K562 (cell line): Measurements from ENCODE around the gene POFUT2. TPM values are rescaled to one million over a fixed set of nuclear protein-coding genes. Genes with fewer than 3 reads are reported as not detected.

Source experiments
- ATAC-seq: fragments of 200-7000 bp; cut with Tn5 transposase; 3 replicates; pipeline ENCODE4 v1.9.1; 2020; ENCODE audit warnings: moderate library complexity
- BruUV-seq: library from RNA; stranded (reverse); fragments of 400-500 nt; replicated peaks from 2 replicates; lab custom pipeline; 2021; lab: Mats Ljungman, UMichigan
- CTCF ChIA-PET: fragments of 300-600 bp; formaldehyde crosslinking; extraction: SDS; loops from one replicate; lab custom pipeline; 2021; ENCODE audit warnings: low intra/inter-chr PET ratio; lab: Yijun Ruan, JAX
- POLR2A ChIA-PET: fragments of 300-600, 350-650 bp; sonication (Branson Sonifier 250); formaldehyde crosslinking; extraction: SDS; loops from one replicate; lab custom pipeline; 2021; ENCODE audit warnings: antibody characterized with exemption, inconsistent platforms; lab: Yijun Ruan, JAX
- DNase-seq, 4 experiments: peaks; one replicate each; pipeline versions ENCODE4 v3.0.0 to v3.0.0-alpha.2; 2011 to 2018; ENCODE audit warnings: low spot score in 3 of 4, mixed read lengths in 3 of 4; ENCODE audit errors: extremely low read depth in 1 of 4
- FAIRE-seq: peaks from 2 replicates; lab custom pipeline; 2011; peaks lifted over from hg19 to GRCh38; lab: Jason Lieb, UNC
- H2AFZ ChIP-seq: 2 replicates; pipeline ENCODE4 v1.6.0; 2011; ENCODE audit warnings: low read depth, low read length, control low read depth, inconsistent platforms
- H3K27ac ChIP-seq: fragments of 200-600 bp; 3 replicates; pipeline ENCODE4 v1.8.0; 2011; ENCODE audit warnings: low read depth, mild to moderate bottlenecking, control low read depth, inconsistent platforms, low read length, moderate library complexity, mixed read lengths; ENCODE audit errors: extremely low read depth
- H3K27me3 ChIP-seq, 2 experiments: fragments of 300-600 bp in 1 of 2; 2 replicates in 1 of 2; 3 replicates in 1 of 2; pipeline versions ENCODE4 v1.6.0 to v1.8.0; 2011; ENCODE audit warnings: inconsistent platforms in 2 of 2, low read length in 2 of 2, mild to moderate bottlenecking in 1 of 2, mixed read lengths in 1 of 2, moderate library complexity in 1 of 2; ENCODE audit not compliant: control insufficient read depth in 2 of 2, insufficient read depth in 2 of 2
- H3K36me3 ChIP-seq: fragments of 300-600 bp; 3 replicates; pipeline ENCODE4 v1.8.0; 2011; ENCODE audit warnings: mild to moderate bottlenecking, low read length, inconsistent platforms; ENCODE audit not compliant: control insufficient read depth, insufficient read depth
- H3K4me1 ChIP-seq, 2 experiments: fragments of 200-600 bp in 1 of 2; replicated peaks in 1 of 2; 2 replicates in 1 of 2; 3 replicates in 1 of 2; pipeline versions ENCODE4 v1.5.1 to v1.8.0; 2011; ENCODE audit warnings: inconsistent platforms in 2 of 2, low read length in 2 of 2, mild to moderate bottlenecking in 1 of 2, mixed read lengths in 1 of 2, moderate library complexity in 1 of 2; ENCODE audit not compliant: control insufficient read depth in 2 of 2, insufficient read depth in 2 of 2
- H3K4me2 ChIP-seq: 2 replicates; pipeline ENCODE4 v1.6.1; 2011; ENCODE audit warnings: low read length, control low read depth, inconsistent platforms, mixed read lengths; ENCODE audit not compliant: insufficient read depth
- H3K4me3 ChIP-seq: fragments of 200-600 bp; sonication (generic), shearing (Covaris generic); 2 replicates; pipeline ENCODE4 v1.5.1; 2016; ENCODE audit warnings: control low read depth, inconsistent platforms
- H3K79me2 ChIP-seq: fragments of 200-600 bp; 3 replicates; pipeline ENCODE4 v1.8.0; 2011; ENCODE audit warnings: low read length, inconsistent platforms; ENCODE audit not compliant: control insufficient read depth, insufficient read depth
- H3K9ac ChIP-seq, 2 experiments: 2 replicates each; pipeline versions ENCODE4 v1.6.0 to v1.6.1; 2011; ENCODE audit warnings: low read depth in 2 of 2, low read length in 2 of 2, control low read depth in 1 of 2, inconsistent platforms in 1 of 2, mild to moderate bottlenecking in 1 of 2, mixed read lengths in 1 of 2; ENCODE audit not compliant: insufficient read depth in 1 of 2
- H3K9me1 ChIP-seq: one replicate; pipeline ENCODE4 v1.6.0; 2011; ENCODE audit warnings: inconsistent platforms, mild to moderate bottlenecking, low read length, moderate library complexity; ENCODE audit not compliant: control insufficient read depth, insufficient read depth
- H3K9me3 ChIP-seq: replicated peaks from 2 replicates; pipeline ENCODE4 v1.5.1; 2011; ENCODE audit warnings: low read depth, low read length, inconsistent platforms; ENCODE audit not compliant: control insufficient read depth, insufficient read depth
- H4K20me1 ChIP-seq: replicated peaks from 2 replicates; pipeline ENCODE4 v1.6.1; 2011; ENCODE audit warnings: low read length, inconsistent platforms, mixed read lengths; ENCODE audit not compliant: control insufficient read depth, insufficient read depth
- CCAR2 ChIP-seq: fragments of 200-400 bp; formaldehyde crosslinking; IDR thresholded peaks from 2 replicates; pipeline ENCODE4 v1.6.1; 2017; ENCODE audit warnings: mild to moderate bottlenecking, low read depth, low read length
- CEBPG ChIP-seq, 3 experiments: fragments of 200-800 bp in 1 of 3; sonication (Bioruptor generic) in 1 of 3; sonication (generic) in 1 of 3; formaldehyde crosslinking in 1 of 3; IDR thresholded peaks in 2 of 3; conservative IDR thresholded peaks in 1 of 3; 2 replicates each; pipeline versions ENCODE4 v1.6.1 to v1.8.0; 2016 to 2022; ENCODE audit warnings: missing compliant biosample characterization in 2 of 3, missing genetic modification characterization in 2 of 3, mild to moderate bottlenecking in 1 of 3, missing genetic modification reagents in 1 of 3
- CREBBP ChIP-seq: IDR thresholded peaks from one replicate; pipeline ENCODE4 v1.6.1; 2012; ENCODE audit warnings: low read depth, mild to moderate bottlenecking, control low read depth, inconsistent platforms, low read length
- DIDO1 ChIP-seq: fragments of 450-650 bp; IDR thresholded peaks from 2 replicates; pipeline ENCODE4 v1.6.1; 2016; ENCODE audit warnings: low read depth, missing biosample characterization, missing genetic modification characterization
- FUS ChIP-seq: fragments of 200-400 bp; formaldehyde crosslinking; optimal IDR thresholded peaks from 2 replicates; pipeline ENCODE3; 2017; ENCODE audit warnings: low read depth, low read length
- HLTF ChIP-seq: fragments of 450-650 bp; IDR thresholded peaks from 2 replicates; pipeline ENCODE4 v1.6.1; 2016
- HOMEZ ChIP-seq: fragments of 250-450 bp; sonication (Bioruptor Pico); IDR thresholded peaks from 2 replicates; pipeline ENCODE4 v1.4.0; 2020; ENCODE audit warnings: mild to moderate bottlenecking, moderate library complexity
- ID3 ChIP-seq, 2 experiments: fragments of 250-450 bp in 1 of 2; fragments of 450-650 bp in 1 of 2; sonication (Bioruptor Pico) in 1 of 2; IDR thresholded peaks; 2 replicates each; pipeline versions ENCODE4 v1.6.1 to v1.8.0; 2016 to 2021; ENCODE audit warnings: mild to moderate bottlenecking in 2 of 2, moderate library complexity in 2 of 2, missing compliant biosample characterization in 1 of 2, missing genetic modification characterization in 1 of 2
- KAT7 ChIP-seq: sonication (generic); formaldehyde crosslinking; IDR thresholded peaks from 2 replicates; pipeline ENCODE4 v1.8.0; 2022; ENCODE audit warnings: missing genetic modification reagents, mild to moderate bottlenecking, borderline replicate concordance
- MCM5 ChIP-seq: fragments of 450-650 bp; IDR thresholded peaks from 2 replicates; pipeline ENCODE4 v1.6.1; 2016; ENCODE audit warnings: low read depth
- NEUROD1 ChIP-seq: fragments of 150-350 bp; IDR thresholded peaks from 2 replicates; pipeline ENCODE4 v1.6.1; 2014; ENCODE audit warnings: borderline replicate concordance, low read length, low read depth; ENCODE audit not compliant: partially characterized antibody
- RBM15 ChIP-seq: fragments of 200-400 bp; formaldehyde crosslinking; IDR thresholded peaks from 2 replicates; pipeline ENCODE4 v1.6.1; 2018; ENCODE audit warnings: mild to moderate bottlenecking, low read length, moderate library complexity; ENCODE audit not compliant: insufficient read depth
- SMARCA5 ChIP-seq: fragments of 450-650 bp; IDR thresholded peaks from 2 replicates; pipeline ENCODE4 v1.6.1; 2016
- STAT6 ChIP-seq: sonication (generic); formaldehyde crosslinking; IDR thresholded peaks from 2 replicates; pipeline ENCODE4 v1.8.1; 2023; ENCODE audit warnings: mild to moderate bottlenecking, missing genetic modification reagents
- TAL1 ChIP-seq: fragments of 450-650 bp; IDR thresholded peaks from 2 replicates; pipeline ENCODE4 v1.6.1; 2016; ENCODE audit warnings: mild to moderate bottlenecking
- XRCC3 ChIP-seq: fragments of 450-650 bp; IDR thresholded peaks from 2 replicates; pipeline ENCODE4 v1.6.1; 2017; ENCODE audit warnings: mild to moderate bottlenecking, moderate library complexity
- ZNF551 ChIP-seq: fragments of 250-450 bp; sonication (Bioruptor Pico); IDR thresholded peaks from 2 replicates; pipeline ENCODE4 v1.5.0; 2021; ENCODE audit warnings: mild to moderate bottlenecking, moderate library complexity
- ZNF77 ChIP-seq: fragments of 250-450 bp; sonication (Bioruptor Pico); IDR thresholded peaks from 2 replicates; pipeline ENCODE4 v1.5.0; 2020
- WGBS: fragments of 100-300 bp; shearing (Covaris generic); methylation state at CpG from one replicate; pipeline ENCODE4 v1.1.6; 2016; ENCODE audit warnings: low coverage, mixed read lengths; ENCODE audit not compliant: insufficient coverage; ENCODE audit errors: missing lambda C conversion rate; 5-methylcytosine and 5-hydroxymethylcytosine counted together
- in situ Hi-C: fragments of 300-500 bp; cut with MboI; formaldehyde crosslinking; loops from 4 replicates; pipeline ENCODE4 v1.15.0; 2018; ENCODE audit warnings: inconsistent platforms, mixed read lengths
- intact Hi-C: fragments of 100-400 bp; cut with micrococcal nuclease; formaldehyde crosslinking; loops from 2 replicates; pipeline ENCODE4 v1.14.2; 2022
- polyA plus RNA-seq, 8 experiments: library from polyadenylated mRNA; depleted of rRNA in 4 of 8; stranded (reverse) in 5 of 8; unstranded in 3 of 8; fragments of >200 nt; fragmentation: Nextera tagmentation in 2 of 8; fragmentation: Illumina TruSeq in 1 of 8; extraction: Ambion mirVana in 2 of 8; extraction: Trizol in 1 of 8; gene quantifications; 2 replicates each; pipeline versions ENCODE4 v1.2.1 to v1.2.3, GENCODE V29; 2011 to 2014; ENCODE audit warnings: inconsistent platforms in 1 of 8, missing spikeins in 1 of 8
- total RNA-seq, 7 experiments: library from RNA; depleted of rRNA in 6 of 7; stranded (reverse); fragments of >200 nt in 6 of 7; fragmentation: Illumina TruSeq in 2 of 7; extraction: Trizol in 2 of 7; gene quantifications; 2 replicates each; pipeline versions ENCODE4 v1.2.1 to v1.2.3, GENCODE V29; 2011 to 2021; ENCODE audit warnings: low replicate concordance in 1 of 7

Gene POFUT2
- total and polyA plus RNA-seq, 9 of the 15 experiments (the other 6 are each of a cell fraction or from before 2014, with no cell fraction given) = 1.1 to 24.2 (median 11.0) TPM

DNA sequence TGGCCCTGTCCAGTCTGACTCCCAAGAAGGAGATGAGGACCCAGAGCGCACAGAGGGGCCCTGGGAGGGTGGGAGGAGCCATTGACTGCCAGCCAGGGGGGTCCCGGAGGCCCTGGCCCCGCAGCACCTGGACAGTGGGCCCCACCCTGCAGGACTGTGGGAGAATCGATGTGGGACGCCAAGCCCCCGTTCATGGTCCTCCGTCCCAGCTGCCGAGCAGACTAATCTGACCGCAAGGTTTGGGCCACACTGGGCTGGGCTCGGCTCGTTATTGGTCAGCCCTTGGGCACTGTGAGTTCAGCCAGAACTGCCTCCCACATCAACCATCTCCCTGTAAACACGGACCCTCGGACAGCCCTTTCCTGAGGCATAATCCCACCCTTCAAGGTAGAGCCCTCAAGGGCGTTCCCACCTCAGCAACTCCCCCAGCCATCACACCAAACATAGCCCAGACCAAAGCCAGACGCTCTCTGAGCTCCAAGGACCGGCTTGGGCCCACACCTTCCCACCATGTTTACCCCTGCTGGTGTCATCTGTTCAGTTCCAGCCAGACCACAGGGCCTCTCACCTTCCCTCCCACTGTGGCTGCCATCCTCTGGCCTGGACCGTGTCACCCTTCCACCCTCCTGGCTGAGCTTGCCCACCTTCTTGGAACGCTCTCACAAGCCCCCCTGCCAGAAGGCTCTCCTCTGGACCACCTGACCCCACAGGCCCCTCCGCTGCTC, 16.2 kb upstream of the POFUT2 start:
- peaks cover 0 to 65% of the 10 kb centered on the region in 2 experiments; a peak in 3 of 5 replicates for H3K27me3 ChIP-seq
- ATAC-seq = no peak
- no peaks in the 10 kb centered on the region for H3K79me2 ChIP-seq
- BruUV-seq = no TSS peak
- no peak overlapping the region for H3K27ac ChIP-seq
- peaks cover 29 to 74% of the 10 kb centered on the region in 2 experiments for H3K4me1 ChIP-seq
- no peak overlapping the region for H3K4me2 ChIP-seq
- no peaks in the 10 kb centered on the region for H3K9me3 ChIP-seq
- no peak overlapping the region for H2AFZ ChIP-seq
- POLR2A ChIA-PET = no interaction called here
- H3K9me1 ChIP-seq = no peaks in the 10 kb centered on the region
- DNase-seq = no peak
- intact Hi-C loops (no loop called here), in situ Hi-C loops (loop anchor here (5.0 to 10.0 kb wide), 2 partner anchors 128 to 521 kb away; no protein-coding TSS in a partner anchor)
- no peak for FAIRE-seq
- H3K36me3 ChIP-seq = no peaks in the 10 kb centered on the region
- H4K20me1 ChIP-seq = peaks cover 8% of the 10 kb centered on the region; the same call in 1 of the 2 replicates
- H3K4me3 ChIP-seq = no peak overlapping the region
- no peak overlapping the region; a peak in 1 of 4 replicates for H3K9ac ChIP-seq
- WGBS = 19% methylated on average over 16 of the region's 19 CpGs
- CTCF ChIA-PET = no interaction called here
- TF ChIP-seq CEBPG (CRISPR knock-in tag; IDR thresholded peaks at IDR 0.05) (no peak), CEBPG (tag; conservative IDR thresholded peaks at IDR 0.05 in 1 of 2, IDR thresholded peaks at IDR 0.05 in 1 of 2) (no peak), MCM5 (no peak), HLTF (no peak), RBM15 (no peak), HOMEZ (CRISPR knock-in tag) (no peak), TAL1 (no peak), STAT6 (no peak), SMARCA5 (no peak), CREBBP (no peak), DIDO1 (tag) (no peak), XRCC3 (no peak), ZNF77 (CRISPR knock-in tag) (no peak), KAT7 (CRISPR knock-in tag) (no peak), FUS (no peak), CCAR2 (no peak), NEUROD1 (no peak), ZNF551 (CRISPR knock-in tag) (no peak), ID3 (CRISPR knock-in tag; IDR thresholded peaks at IDR 0.05) (no peak), ID3 (tag; IDR thresholded peaks at IDR 0.05) (no peak)
